Endothelial cell of umbilical vein (primary cell): ENCODE data around the gene CEBPG. TPM values are rescaled to one million over a fixed set of nuclear protein-coding genes. Genes with fewer than 3 reads are reported as not detected.

Source experiments
- BruUV-seq: library from RNA; stranded (reverse); fragments of 400-500 nt; replicated peaks from 2 replicates; lab custom pipeline; 2021; lab: Mats Ljungman, UMichigan
- CTCF ChIA-PET: fragments of 300-600, 350-600 bp; sonication (Branson Sonifier 250); formaldehyde crosslinking; loops from one replicate; lab custom pipeline; 2021; ENCODE audit warnings: antibody characterized with exemption, inconsistent platforms; lab: Charles Lee
- POLR2A ChIA-PET: fragments of 300-600, 350-600 bp; sonication (Branson Sonifier 250); formaldehyde crosslinking; loops from one replicate; lab custom pipeline; 2021; ENCODE audit warnings: antibody characterized with exemption, inconsistent platforms; lab: Charles Lee
- DNase-seq: peaks from one replicate; pipeline ENCODE4 v3.0.0-alpha.2; 2011; ENCODE audit warnings: low read depth, low spot score
- FAIRE-seq: peaks from 2 replicates; lab custom pipeline; 2011; peaks lifted over from hg19 to GRCh38; lab: Jason Lieb, UNC
- H2AFZ ChIP-seq: 2 replicates; pipeline ENCODE4 v1.6.0; 2012; ENCODE audit warnings: low read depth, low read length, control low read depth, inconsistent platforms
- H3K27ac ChIP-seq: 2 replicates; pipeline ENCODE4 v1.5.1; 2011; ENCODE audit warnings: low read depth, mild to moderate bottlenecking, control low read depth, low read length, moderate library complexity; ENCODE audit not compliant: insufficient read depth
- H3K27me3 ChIP-seq, 2 experiments: 2 replicates each; pipeline versions ENCODE4 v1.6.0 to v1.6.1; 2011; ENCODE audit warnings: low read length in 2 of 2, mixed read lengths in 1 of 2; ENCODE audit not compliant: control insufficient read depth in 2 of 2, insufficient read depth in 2 of 2
- H3K36me3 ChIP-seq, 2 experiments: 2 replicates in 1 of 2; 3 replicates in 1 of 2; pipeline ENCODE4 v1.5.1; 2011; ENCODE audit warnings: low read length in 2 of 2, mild to moderate bottlenecking in 1 of 2, moderate library complexity in 1 of 2; ENCODE audit not compliant: control insufficient read depth in 2 of 2, insufficient read depth in 2 of 2; ENCODE audit errors: extremely low read depth in 1 of 2
- H3K4me1 ChIP-seq: 3 replicates; pipeline ENCODE4 v1.5.1; 2011; ENCODE audit warnings: mild to moderate bottlenecking, low read length; ENCODE audit not compliant: control insufficient read depth, insufficient read depth; ENCODE audit errors: extremely low read depth
- H3K4me2 ChIP-seq: 2 replicates; pipeline ENCODE4 v1.6.1; 2011; ENCODE audit warnings: low read length, control low read depth, mixed read lengths; ENCODE audit not compliant: insufficient read depth
- H3K4me3 ChIP-seq, 3 experiments: fragments of 200-600 bp in 1 of 3; sonication (generic), shearing (Covaris generic) in 1 of 3; replicated peaks in 1 of 3; 2 replicates each; pipeline ENCODE4 v1.5.1; 2011 to 2016; ENCODE audit warnings: control low read depth in 3 of 3, low read length in 3 of 3, mild to moderate bottlenecking in 2 of 3, inconsistent platforms in 1 of 3, low read depth in 1 of 3, moderate library complexity in 1 of 3; ENCODE audit not compliant: insufficient read depth in 1 of 3
- H3K79me2 ChIP-seq: 2 replicates; pipeline ENCODE4 v1.6.0; 2012; ENCODE audit warnings: low read length, inconsistent platforms; ENCODE audit not compliant: control insufficient read depth, insufficient read depth
- H3K9ac ChIP-seq: replicated peaks from 2 replicates; pipeline ENCODE3; 2011; ENCODE audit warnings: low read length, control low read depth; ENCODE audit not compliant: insufficient read depth; ENCODE audit errors: extremely low read depth
- H3K9me1 ChIP-seq: replicated peaks from 3 replicates; pipeline ENCODE4 v1.6.0; 2011; ENCODE audit warnings: mild to moderate bottlenecking, low read length; ENCODE audit not compliant: control insufficient read depth, insufficient read depth; ENCODE audit errors: extremely low read depth
- H3K9me3 ChIP-seq: replicated peaks from 2 replicates; pipeline ENCODE4 v1.5.1; 2012; ENCODE audit warnings: low read length, inconsistent platforms; ENCODE audit not compliant: control insufficient read depth, insufficient read depth
- H4K20me1 ChIP-seq: replicated peaks from 2 replicates; pipeline ENCODE3; 2011; ENCODE audit warnings: mild to moderate bottlenecking, low read length; ENCODE audit not compliant: control insufficient read depth, insufficient read depth; ENCODE audit errors: extremely low read depth
- CTCF ChIP-seq, 2 donors: IDR thresholded peaks; 1 replicate in 1 of 2; 2 replicates in 1 of 2; pipeline ENCODE4 v1.5.1; 2011; ENCODE audit warnings: low read length in 2 of 2, mild to moderate bottlenecking in 2 of 2, moderate library complexity in 2 of 2, control low read depth in 1 of 2, inconsistent platforms in 1 of 2, low read depth in 1 of 2; ENCODE audit not compliant: insufficient read depth in 1 of 2; ENCODE audit errors: extremely low read depth in 1 of 2
- EZH2 ChIP-seq: IDR thresholded peaks from 2 replicates; pipeline ENCODE4 v1.6.1; 2012; ENCODE audit warnings: borderline replicate concordance, low read depth, mild to moderate bottlenecking, moderate library complexity, low read length, inconsistent platforms; ENCODE audit not compliant: severe bottlenecking
- FOS ChIP-seq: IDR thresholded peaks from 2 replicates; pipeline ENCODE4 v1.6.1; 2011; ENCODE audit warnings: mild to moderate bottlenecking, low read length, moderate library complexity, borderline replicate concordance; ENCODE audit not compliant: insufficient read depth
- GATA2 ChIP-seq: IDR thresholded peaks from 2 replicates; pipeline ENCODE4 v1.7.0; 2011; ENCODE audit warnings: low read depth, mild to moderate bottlenecking, moderate library complexity, mixed read lengths, low read length; ENCODE audit not compliant: insufficient read length, insufficient read depth
- JUN ChIP-seq: IDR thresholded peaks from 2 replicates; pipeline ENCODE4 v1.6.1; 2011; ENCODE audit warnings: borderline replicate concordance, low read depth; ENCODE audit not compliant: insufficient read length, insufficient read depth
- MAX ChIP-seq: IDR thresholded peaks from 2 replicates; pipeline ENCODE4 v1.6.1; 2011; ENCODE audit not compliant: insufficient read depth, insufficient read length
- POLR2A ChIP-seq: IDR thresholded peaks from 2 replicates; pipeline ENCODE4 v1.6.1; 2012; ENCODE audit warnings: low read depth, mild to moderate bottlenecking, control low read depth, low read length
- POLR2AphosphoS5 ChIP-seq: IDR thresholded peaks from 2 replicates; pipeline ENCODE4 v1.6.1; 2012; ENCODE audit warnings: low read depth, mild to moderate bottlenecking, control low read depth, low read length, moderate library complexity; ENCODE audit not compliant: insufficient read depth
- dilution Hi-C: fragments of 300-500 bp; cut with MboI; formaldehyde crosslinking; loops from one replicate; pipeline ENCODE4 v1.15.0; 2019; ENCODE audit warnings: low sequenced_read_pairs; ENCODE audit not compliant: extremely low pct_ligation_motif_present
- intact Hi-C: fragments of 100-400 bp; cut with micrococcal nuclease; formaldehyde crosslinking; loops from one replicate; pipeline ENCODE4 v1.10.0; 2022
- polyA plus RNA-seq, 4 experiments: library from polyadenylated mRNA; depleted of rRNA in 3 of 4; stranded (reverse) in 3 of 4; unstranded in 1 of 4; fragments of >200 nt; gene quantifications; 2 replicates each; pipeline versions ENCODE4 v1.2.1 to v1.2.3, GENCODE V29; 2011 to 2012; ENCODE audit warnings: missing spikeins in 1 of 4
- total RNA-seq: library from RNA; stranded (reverse); gene quantifications from 2 replicates; pipeline ENCODE4 v1.2.3, GENCODE V29; 2021

CEBPG gene
- total and polyA plus RNA-seq, 2 donors (not counting 3 experiments of a cell fraction or from before 2014, with no cell fraction given): 10.2 to 24.6 TPM

DNA sequence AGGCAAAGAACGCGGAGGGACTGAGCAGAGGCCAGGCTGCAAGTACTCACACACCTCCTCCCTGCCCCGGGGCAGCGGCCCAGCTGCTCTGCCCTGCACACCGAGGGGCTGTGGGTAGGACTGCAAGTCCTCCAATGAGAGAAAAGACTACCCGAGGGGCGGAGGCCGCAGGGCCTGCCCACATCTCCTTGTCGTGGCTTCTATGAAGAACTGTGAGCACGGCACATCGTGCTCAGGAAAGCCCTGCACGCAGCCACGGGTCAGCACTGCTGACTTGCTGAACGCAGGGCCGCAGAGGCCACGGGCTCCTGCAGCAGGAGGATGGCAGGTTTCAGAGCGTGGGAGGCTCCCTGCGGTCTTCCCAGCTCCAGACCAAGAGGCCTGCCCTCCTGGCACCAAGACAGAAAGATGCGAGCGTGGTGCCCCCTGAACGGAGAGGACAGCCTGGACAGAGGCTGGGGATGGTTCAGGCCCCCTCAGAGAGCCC lies 37.4 kb downstream of the CEBPG start:
- Histone ChIP-seq H3K4me3 (no peak overlapping the region), H3K9me3 (no peaks in the 10 kb centered on the region), H3K9me1 (no peaks in the 10 kb centered on the region), H3K9ac (no peak overlapping the region), H2AFZ (no peak overlapping the region), H3K27me3 (no peaks in the 10 kb centered on the region), H3K27ac (no peak overlapping the region), H3K36me3 (peaks cover 0 to 3% of the 10 kb centered on the region in 2 experiments), H3K79me2 (no peaks in the 10 kb centered on the region), H3K4me2 (no peak overlapping the region), H3K4me1 (no peaks in the 10 kb centered on the region), H4K20me1 (no peaks in the 10 kb centered on the region)
- ChIA-PET POLR2A (no interaction called here), CTCF (interaction anchor here (1.6 to 3.5 kb wide), 3 partner anchors 169 to 175 kb away, joined by 5 to 31 read pairs (median 8); no protein-coding TSS in a partner anchor)
- intact Hi-C loops: no loop called here
- FAIRE-seq: no peak
- no peak for DNase-seq
- dilution Hi-C loops: no loop called here
- BruUV-seq: no TSS peak
- no peak for TF ChIP-seq MAX
- TF ChIP-seq GATA2: no peak

DNA sequence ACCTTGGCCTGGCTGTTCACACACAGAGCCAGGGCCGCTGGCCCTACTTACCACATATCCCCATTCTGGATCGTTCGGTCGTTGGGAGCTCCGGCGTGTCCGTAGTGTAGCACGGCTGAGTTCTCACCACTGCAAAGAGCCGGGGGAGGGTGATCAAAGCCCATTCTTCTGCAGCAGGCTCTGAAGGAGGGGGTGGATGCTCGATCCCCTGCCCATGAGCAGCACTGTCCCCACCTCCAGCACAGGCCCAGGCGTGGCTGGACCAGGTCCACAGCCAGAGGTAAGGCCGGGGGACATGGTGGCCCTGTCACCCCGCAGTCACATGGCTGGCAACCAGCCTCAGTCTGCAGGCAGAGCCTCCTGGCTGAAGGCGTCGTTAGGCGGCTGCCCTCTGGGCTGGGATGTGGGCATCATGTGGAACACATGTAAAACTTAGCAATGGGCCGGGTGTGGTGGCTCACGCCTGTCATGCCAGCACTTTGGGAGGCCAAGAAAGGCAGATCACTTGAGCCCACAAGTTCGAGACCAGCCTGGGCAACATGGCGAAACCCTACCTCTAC lies 38.2 kb downstream of the CEBPG start:
- dilution Hi-C loops (no loop called here), intact Hi-C loops (no loop called here)
- no peaks in the 10 kb centered on the region for H3K79me2 ChIP-seq
- H3K9me1 ChIP-seq: no peaks in the 10 kb centered on the region
- BruUV-seq: no TSS peak
- H3K27me3 ChIP-seq: no peaks in the 10 kb centered on the region
- ChIA-PET POLR2A (no interaction called here), CTCF (interaction anchor here (1.6 to 8.7 kb wide), 2 partner anchors 176 to 359 kb away, joined by 5 to 200 read pairs; no protein-coding TSS in a partner anchor)
- H4K20me1 ChIP-seq: no peaks in the 10 kb centered on the region
- H3K4me2 ChIP-seq: no peak overlapping the region
- DNase-seq: no peak
- peaks cover 0 to 3% of the 10 kb centered on the region in 2 experiments for H3K36me3 ChIP-seq
- no peaks in the 10 kb centered on the region for H3K4me1 ChIP-seq
- H3K9me3 ChIP-seq: no peaks in the 10 kb centered on the region
- FAIRE-seq: no peak
- H3K4me3 ChIP-seq: no peak overlapping the region
- H3K27ac ChIP-seq: no peak overlapping the region
- no peak overlapping the region for H2AFZ ChIP-seq
- TF ChIP-seq JUN (no peak), GATA2 (no peak), EZH2 (no peak), FOS (no peak), POLR2AphosphoS5 (no peak), POLR2A (no peak), MAX (no peak), CTCF (IDR thresholded peaks at IDR 0.05; ENCODE audit: extremely low read depth in 1 of 2, insufficient read depth in 1 of 2, low read depth in 1 of 2, low read length in 2 of 2) (no peak)
- no peak overlapping the region for H3K9ac ChIP-seq
